ENCODE data around the gene SLC6A11.

The SLC6A11 gene

DNA sequence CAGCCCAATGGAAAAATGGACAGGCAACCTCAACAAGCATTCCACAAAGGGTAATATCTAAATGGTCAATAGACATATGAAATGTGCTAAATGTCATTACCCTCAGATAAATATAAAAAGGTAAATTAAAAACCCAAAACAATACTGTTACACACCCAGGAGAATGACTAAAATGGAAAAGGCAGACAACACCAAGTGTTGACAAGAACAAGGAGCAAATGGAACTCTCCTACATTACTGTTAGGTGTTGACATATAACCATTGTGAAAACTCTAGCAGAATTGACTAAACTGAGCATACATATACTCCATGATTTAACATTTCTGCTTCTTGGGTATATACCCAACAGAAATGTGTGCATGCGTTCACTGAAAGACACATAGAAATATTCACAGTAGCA is 25.3 kb upstream of the SLC6A11 start:
- no peaks in the 10 kb centered on the region for H3K4me1 ChIP-seq (ENCODE audit: control insufficient read depth, insufficient read depth, low read length)
- no peak overlapping the region for H3K27ac ChIP-seq (ENCODE audit: low read length)
- no peaks in the 10 kb centered on the region for H3K9me3 ChIP-seq (ENCODE audit: control insufficient read depth in 2 of 2, low read length in 2 of 2)
- H3K27me3 ChIP-seq (ENCODE audit: control insufficient read depth in 1 of 2, insufficient read depth in 2 of 2, low read length in 2 of 2): peaks cover 0 to 11% of the 10 kb centered on the region in 2 donors
- H3K9ac ChIP-seq (ENCODE audit: low read length in 2 of 2): no peak overlapping the region
- H3K36me3 ChIP-seq (ENCODE audit: control insufficient read depth in 2 of 2, insufficient read depth in 2 of 2, low read length in 2 of 2): no peaks in the 10 kb centered on the region
- no peak overlapping the region for H3K4me3 ChIP-seq (ENCODE audit: low read length in 2 of 2)

DNA sequence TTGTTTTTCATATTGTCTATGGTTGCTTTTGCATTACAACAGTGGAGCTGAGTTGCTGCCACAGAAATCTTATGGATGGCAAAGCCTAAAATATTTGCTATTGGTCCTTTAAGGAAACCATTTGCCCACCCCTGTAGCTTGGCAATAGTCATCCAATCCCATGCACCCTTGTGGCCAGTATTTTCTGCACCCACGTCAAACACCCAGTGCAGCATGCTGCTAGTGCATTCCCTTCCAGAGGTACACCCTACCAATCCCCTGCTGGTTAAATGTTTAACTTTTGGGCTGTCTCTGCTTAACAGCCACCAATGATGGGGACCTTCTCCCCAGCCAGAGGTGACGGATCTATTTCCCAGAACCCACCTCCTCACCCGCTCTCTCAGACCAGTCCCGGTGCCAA is 23.8 kb upstream of the SLC6A11 start:
- Histone ChIP-seq H3K4me3 (ENCODE audit: low read length in 2 of 2) (no peak overlapping the region), H3K9me3 (ENCODE audit: control insufficient read depth in 2 of 2, low read length in 2 of 2) (no peaks in the 10 kb centered on the region), H3K27me3 (ENCODE audit: control insufficient read depth in 1 of 2, insufficient read depth in 2 of 2, low read length in 2 of 2) (peaks cover 4 to 11% of the 10 kb centered on the region in 2 donors), H3K4me1 (ENCODE audit: control insufficient read depth, insufficient read depth, low read length) (no peaks in the 10 kb centered on the region), H3K9ac (ENCODE audit: low read length in 2 of 2) (no peak overlapping the region), H3K27ac (ENCODE audit: low read length) (no peak overlapping the region), H3K36me3 (ENCODE audit: control insufficient read depth in 2 of 2, insufficient read depth in 2 of 2, low read length in 2 of 2) (no peaks in the 10 kb centered on the region)

GRCh38 chr3:10798600-10799367 is 17.2 kb upstream of the SLC6A11 start:
- Histone ChIP-seq H3K27ac (ENCODE audit: low read length) (no peak overlapping the region), H3K36me3 (ENCODE audit: control insufficient read depth in 2 of 2, insufficient read depth in 2 of 2, low read length in 2 of 2) (no peaks in the 10 kb centered on the region), H3K4me1 (ENCODE audit: control insufficient read depth, insufficient read depth, low read length) (no peaks in the 10 kb centered on the region), H3K9me3 (ENCODE audit: control insufficient read depth in 2 of 2, low read length in 2 of 2) (no peaks in the 10 kb centered on the region), H3K27me3 (ENCODE audit: control insufficient read depth in 1 of 2, insufficient read depth in 2 of 2, low read length in 2 of 2) (peaks cover 4 to 7% of the 10 kb centered on the region in 2 donors), H3K9ac (ENCODE audit: low read length in 2 of 2) (no peak overlapping the region), H3K4me3 (ENCODE audit: low read length in 2 of 2) (no peak overlapping the region)

DNA sequence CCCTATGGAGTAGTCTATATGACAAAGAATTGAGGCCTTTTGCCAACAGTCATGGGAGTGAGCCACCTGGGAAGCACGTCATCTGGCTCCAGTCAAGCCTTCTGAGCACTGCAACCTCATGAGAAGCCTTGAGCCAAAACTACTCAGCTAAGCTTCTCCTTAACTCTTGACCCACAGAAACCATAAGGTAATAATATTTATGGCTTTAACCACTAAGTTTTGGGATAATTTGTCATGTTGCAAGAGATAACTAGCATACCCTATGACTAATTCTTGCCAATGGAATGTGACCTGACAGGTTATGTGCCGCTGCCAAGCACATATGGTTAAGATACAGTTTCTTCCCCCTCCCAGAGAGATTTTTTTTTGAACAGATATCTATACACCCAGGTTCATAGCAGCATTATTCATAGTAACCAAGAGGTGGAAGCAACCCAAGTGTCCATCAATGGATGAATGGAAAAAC is 11.8 kb upstream of the SLC6A11 start:
- Histone ChIP-seq H3K9ac (ENCODE audit: low read length in 2 of 2) (no peak overlapping the region), H3K9me3 (ENCODE audit: control insufficient read depth in 2 of 2, low read length in 2 of 2) (no peaks in the 10 kb centered on the region), H3K27me3 (ENCODE audit: control insufficient read depth in 1 of 2, insufficient read depth in 2 of 2, low read length in 2 of 2) (peaks cover 0 to 2% of the 10 kb centered on the region in 2 donors), H3K27ac (ENCODE audit: low read length) (no peak overlapping the region), H3K4me1 (ENCODE audit: control insufficient read depth, insufficient read depth, low read length) (no peaks in the 10 kb centered on the region), H3K4me3 (ENCODE audit: low read length in 2 of 2) (no peak overlapping the region), H3K36me3 (ENCODE audit: control insufficient read depth in 2 of 2, insufficient read depth in 2 of 2, low read length in 2 of 2) (no peaks in the 10 kb centered on the region)

GRCh38 chr3:10806006-10806405 is 10.0 kb upstream of the SLC6A11 start:
- Histone ChIP-seq H3K27ac (ENCODE audit: low read length) (no peak overlapping the region), H3K4me3 (ENCODE audit: low read length in 2 of 2) (no peak overlapping the region), H3K36me3 (ENCODE audit: control insufficient read depth in 2 of 2, insufficient read depth in 2 of 2, low read length in 2 of 2) (no peaks in the 10 kb centered on the region), H3K4me1 (ENCODE audit: control insufficient read depth, insufficient read depth, low read length) (no peaks in the 10 kb centered on the region), H3K27me3 (ENCODE audit: control insufficient read depth in 1 of 2, insufficient read depth in 2 of 2, low read length in 2 of 2) (peaks cover 0 to 2% of the 10 kb centered on the region in 2 donors), H3K9ac (ENCODE audit: low read length in 2 of 2) (no peak overlapping the region), H3K9me3 (ENCODE audit: control insufficient read depth in 2 of 2, low read length in 2 of 2) (no peaks in the 10 kb centered on the region)

DNA sequence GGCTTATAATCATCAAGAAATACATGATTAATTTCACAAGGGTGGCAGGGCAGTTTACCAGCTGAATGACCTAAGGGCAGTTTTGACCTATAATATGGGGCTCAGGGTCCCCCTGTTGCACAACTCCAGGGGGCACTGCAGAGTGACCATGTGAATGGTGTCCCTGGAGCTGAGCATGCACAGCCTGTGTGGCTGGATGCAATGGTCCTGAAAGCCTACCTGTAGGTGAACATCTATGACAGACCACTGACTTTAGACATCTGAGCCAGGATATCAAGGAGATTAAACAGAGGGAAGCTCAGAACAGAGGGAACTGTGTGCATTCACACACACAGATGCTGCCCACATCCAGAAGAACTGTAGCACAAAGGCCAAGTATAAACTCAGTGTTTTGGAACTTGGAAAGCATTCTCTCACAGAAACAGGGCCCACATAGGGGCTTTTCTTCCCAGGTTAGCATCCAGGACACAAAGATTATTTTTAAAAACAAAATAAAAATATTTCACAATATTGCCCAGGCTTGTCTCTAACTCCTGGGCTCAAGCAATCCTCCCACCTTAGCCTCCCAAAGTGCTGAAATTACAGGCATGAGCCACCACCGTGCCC is 7.8 kb upstream of the SLC6A11 start:
- Histone ChIP-seq H3K9me3 (ENCODE audit: control insufficient read depth in 2 of 2, low read length in 2 of 2) (no peaks in the 10 kb centered on the region), H3K4me3 (ENCODE audit: low read length in 2 of 2) (no peak overlapping the region), H3K27ac (ENCODE audit: low read length) (no peak overlapping the region)

GRCh38 chr3:10808974-10809373 is 7.1 kb upstream of the SLC6A11 start:
- peaks cover 0 to 2% of the 10 kb centered on the region in 2 donors for H3K27me3 ChIP-seq (ENCODE audit: control insufficient read depth in 1 of 2, insufficient read depth in 2 of 2, low read length in 2 of 2)

More for the DNA sequence above, 7.8 kb upstream of the SLC6A11 start:
- Histone ChIP-seq H3K36me3 (ENCODE audit: control insufficient read depth in 2 of 2, insufficient read depth in 2 of 2, low read length in 2 of 2) (no peaks in the 10 kb centered on the region), H3K9ac (ENCODE audit: low read length in 2 of 2) (no peak overlapping the region), H3K27me3 (ENCODE audit: control insufficient read depth in 1 of 2, insufficient read depth in 2 of 2, low read length in 2 of 2) (peaks cover 0 to 2% of the 10 kb centered on the region in 2 donors), H3K4me1 (ENCODE audit: control insufficient read depth, insufficient read depth, low read length) (no peaks in the 10 kb centered on the region)

GRCh38 chr3:10810376-10810775 is 5.7 kb upstream of the SLC6A11 start:
- H3K9ac ChIP-seq (ENCODE audit: low read length in 2 of 2): no peak overlapping the region
- no peak overlapping the region for H3K27ac ChIP-seq (ENCODE audit: low read length)
- H3K4me1 ChIP-seq (ENCODE audit: control insufficient read depth, insufficient read depth, low read length): no peaks in the 10 kb centered on the region
- H3K27me3 ChIP-seq (ENCODE audit: control insufficient read depth in 1 of 2, insufficient read depth in 2 of 2, low read length in 2 of 2): peaks cover 0 to 8% of the 10 kb centered on the region in 2 donors
- no peak overlapping the region for H3K4me3 ChIP-seq (ENCODE audit: low read length in 2 of 2)
- no peaks in the 10 kb centered on the region for H3K36me3 ChIP-seq (ENCODE audit: control insufficient read depth in 2 of 2, insufficient read depth in 2 of 2, low read length in 2 of 2)
- no peaks in the 10 kb centered on the region for H3K9me3 ChIP-seq (ENCODE audit: control insufficient read depth in 2 of 2, low read length in 2 of 2)

More at GRCh38 chr3:10808974-10809373, 7.1 kb upstream of the SLC6A11 start:
- H3K9ac ChIP-seq (ENCODE audit: low read length in 2 of 2): no peak overlapping the region
- no peak overlapping the region for H3K4me3 ChIP-seq (ENCODE audit: low read length in 2 of 2)
- H3K9me3 ChIP-seq (ENCODE audit: control insufficient read depth in 2 of 2, low read length in 2 of 2): no peaks in the 10 kb centered on the region
- H3K36me3 ChIP-seq (ENCODE audit: control insufficient read depth in 2 of 2, insufficient read depth in 2 of 2, low read length in 2 of 2): no peaks in the 10 kb centered on the region
- H3K27ac ChIP-seq (ENCODE audit: low read length): no peak overlapping the region
- no peaks in the 10 kb centered on the region for H3K4me1 ChIP-seq (ENCODE audit: control insufficient read depth, insufficient read depth, low read length)

DNA sequence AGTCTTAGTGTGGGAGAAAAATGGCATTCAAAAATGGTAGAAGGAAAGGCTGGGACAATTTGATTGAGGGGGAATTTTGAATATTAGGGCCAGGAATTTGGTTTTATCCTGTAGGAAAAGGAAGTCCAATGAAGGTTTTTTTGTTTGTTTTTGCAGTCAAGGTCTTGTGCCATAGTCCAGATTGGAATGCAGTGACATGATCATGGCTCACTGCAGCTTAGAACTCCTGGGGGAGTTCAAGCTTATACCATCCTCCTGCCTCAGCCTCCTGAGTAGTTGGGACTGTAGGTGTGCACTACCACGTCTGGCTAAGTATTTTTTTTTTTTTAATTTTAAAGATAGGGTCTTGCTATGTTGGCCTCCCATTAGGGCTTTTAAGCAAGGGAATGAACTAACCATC is 2.6 kb upstream of the SLC6A11 start:
- no peaks in the 10 kb centered on the region for H3K36me3 ChIP-seq (ENCODE audit: control insufficient read depth in 2 of 2, insufficient read depth in 2 of 2, low read length in 2 of 2)
- H3K4me1 ChIP-seq (ENCODE audit: control insufficient read depth, insufficient read depth, low read length): peaks cover 2% of the 10 kb centered on the region

DNA sequence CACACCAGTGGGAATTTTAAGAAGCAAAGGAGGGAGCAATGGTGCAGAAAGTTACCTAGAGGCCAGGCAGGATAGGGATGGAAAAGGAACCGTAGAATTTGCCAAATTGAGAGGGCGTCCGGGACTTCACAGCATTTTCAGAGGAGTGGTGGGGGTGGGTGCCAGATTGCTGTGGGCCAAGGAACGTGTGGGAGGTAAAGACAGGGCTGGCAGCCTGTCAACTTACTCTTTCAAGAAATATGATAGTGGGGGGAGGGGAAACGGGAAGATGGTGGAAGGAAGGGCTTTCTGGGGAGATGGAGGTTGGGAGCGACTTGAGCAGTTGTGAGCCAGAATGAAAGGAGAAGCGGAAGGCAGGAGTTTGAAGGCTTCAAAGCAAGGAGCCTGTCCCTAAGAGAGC is 1.4 kb upstream of the SLC6A11 start:
- Histone ChIP-seq H3K27ac (ENCODE audit: low read length) (no peak overlapping the region), H3K27me3 (ENCODE audit: control insufficient read depth in 1 of 2, insufficient read depth in 2 of 2, low read length in 2 of 2) (peaks cover 15 to 22% of the 10 kb centered on the region in 2 donors), H3K9me3 (ENCODE audit: control insufficient read depth in 2 of 2, low read length in 2 of 2) (no peaks in the 10 kb centered on the region), H3K36me3 (ENCODE audit: control insufficient read depth in 2 of 2, insufficient read depth in 2 of 2, low read length in 2 of 2) (no peaks in the 10 kb centered on the region), H3K4me1 (ENCODE audit: control insufficient read depth, insufficient read depth, low read length) (peaks cover 2% of the 10 kb centered on the region), H3K4me3 (ENCODE audit: low read length in 2 of 2) (no peak overlapping the region), H3K9ac (ENCODE audit: low read length in 2 of 2) (no peak overlapping the region)

More for the DNA sequence above, 2.6 kb upstream of the SLC6A11 start:
- H3K27me3 ChIP-seq (ENCODE audit: control insufficient read depth in 1 of 2, insufficient read depth in 2 of 2, low read length in 2 of 2): peaks cover 15 to 22% of the 10 kb centered on the region in 2 donors
- H3K9me3 ChIP-seq (ENCODE audit: control insufficient read depth in 2 of 2, low read length in 2 of 2): no peaks in the 10 kb centered on the region
- no peak overlapping the region for H3K9ac ChIP-seq (ENCODE audit: low read length in 2 of 2)
- no peak overlapping the region for H3K27ac ChIP-seq (ENCODE audit: low read length)
- H3K4me3 ChIP-seq (ENCODE audit: low read length in 2 of 2): no peak overlapping the region

GRCh38 chr3:10815487-10815886 is 541 bp upstream of the SLC6A11 start:
- H3K9me3 ChIP-seq (ENCODE audit: control insufficient read depth in 2 of 2, low read length in 2 of 2): no peaks in the 10 kb centered on the region
- H3K27ac ChIP-seq (ENCODE audit: low read length): no peak overlapping the region
- peaks cover 2% of the 10 kb centered on the region for H3K4me1 ChIP-seq (ENCODE audit: control insufficient read depth, insufficient read depth, low read length)
- H3K27me3 ChIP-seq (ENCODE audit: control insufficient read depth in 1 of 2, insufficient read depth in 2 of 2, low read length in 2 of 2): peaks cover 15 to 26% of the 10 kb centered on the region in 2 donors
- H3K9ac ChIP-seq (ENCODE audit: low read length in 2 of 2): no peak overlapping the region
- H3K36me3 ChIP-seq (ENCODE audit: control insufficient read depth in 2 of 2, insufficient read depth in 2 of 2, low read length in 2 of 2): no peaks in the 10 kb centered on the region
- no peak overlapping the region for H3K4me3 ChIP-seq (ENCODE audit: low read length in 2 of 2)

All from stomach smooth muscle (tissue), 2 donors.